HepG2 (cell line): Measurements from ENCODE around the gene BAIAP2L2. TPM values are rescaled to one million over a fixed set of nuclear protein-coding genes. Genes with fewer than 3 reads are reported as not detected.

Experiments
- ATM ChIP-seq: fragments of 450-650 bp; IDR thresholded peaks from 2 replicates; pipeline ENCODE4 v1.7.1; 2017; ENCODE audit warnings: mild to moderate bottlenecking, borderline replicate concordance
- BORCS8-MEF2B ChIP-seq: sonication (generic); formaldehyde crosslinking; IDR thresholded peaks from 2 replicates; pipeline ENCODE4 v1.8.0; 2022; ENCODE audit warnings: mild to moderate bottlenecking, missing genetic modification reagents
- CHD4 ChIP-seq: fragments of 200-600 bp; sonication (generic); IDR thresholded peaks from 2 replicates; pipeline ENCODE4 v1.7.0; 2017; ENCODE audit warnings: mild to moderate bottlenecking, low read length, borderline replicate concordance
- DMAP1 ChIP-seq: IDR thresholded peaks from 2 replicates; pipeline ENCODE4 v1.6.1; 2016
- ERF ChIP-seq: IDR thresholded peaks from 2 replicates; pipeline ENCODE4 v1.6.1; 2018; ENCODE audit warnings: missing biosample characterization, missing genetic modification reagents
- GMEB1 ChIP-seq: sonication (generic); formaldehyde crosslinking; IDR thresholded peaks from 2 replicates; pipeline ENCODE4 v1.5.1; 2020; ENCODE audit warnings: missing genetic modification reagents, mild to moderate bottlenecking, borderline replicate concordance
- IRF2 ChIP-seq: IDR thresholded peaks from 2 replicates; pipeline ENCODE4 v1.6.1; 2018; ENCODE audit warnings: missing genetic modification reagents, missing compliant biosample characterization
- MAFK ChIP-seq, 2 experiments: IDR thresholded peaks in 1 of 2; conservative IDR thresholded peaks in 1 of 2; 2 replicates each; pipeline ENCODE4 v1.6.1; 2011; ENCODE audit warnings: improper control_type of control experiment in 2 of 2, low read length in 2 of 2
- MEIS2 ChIP-seq: sonication (generic); formaldehyde crosslinking; IDR thresholded peaks from 2 replicates; pipeline ENCODE4 v1.9.0; 2021; ENCODE audit warnings: mild to moderate bottlenecking, missing genetic modification reagents
- NFKB2 ChIP-seq: sonication (generic); formaldehyde crosslinking; IDR thresholded peaks from 2 replicates; pipeline ENCODE4 v1.4.0; 2020; ENCODE audit warnings: missing genetic modification reagents, borderline replicate concordance
- RXRB ChIP-seq: IDR thresholded peaks from 2 replicates; pipeline ENCODE4 v1.6.1; 2016; ENCODE audit warnings: borderline replicate concordance, missing genetic modification reagents, missing compliant biosample characterization
- SP5 ChIP-seq: IDR thresholded peaks from 2 replicates; pipeline ENCODE4 v1.6.1; 2016; ENCODE audit warnings: low read depth, borderline replicate concordance
- SRSF9 ChIP-seq: fragments of 200-400 bp; formaldehyde crosslinking; IDR thresholded peaks from 2 replicates; pipeline ENCODE4 v1.6.1; 2018; ENCODE audit warnings: borderline replicate concordance, mild to moderate bottlenecking, low read depth, low read length; ENCODE audit not compliant: insufficient read depth, poor library complexity, severe bottlenecking
- TARDBP ChIP-seq: sonication (generic); formaldehyde crosslinking; IDR thresholded peaks from 2 replicates; pipeline ENCODE4 v1.8.0; 2022; ENCODE audit warnings: mild to moderate bottlenecking, missing genetic modification reagents
- TEAD3 ChIP-seq: optimal IDR thresholded peaks from 2 replicates; pipeline ENCODE3; 2016; ENCODE audit warnings: borderline replicate concordance
- YEATS4 ChIP-seq: sonication (generic); formaldehyde crosslinking; IDR thresholded peaks from 2 replicates; pipeline ENCODE4 v1.4.0; 2020; ENCODE audit warnings: missing genetic modification reagents, borderline replicate concordance
- ZBTB42 ChIP-seq: sonication (generic); formaldehyde crosslinking; IDR thresholded peaks from 2 replicates; pipeline ENCODE4 v1.5.0; 2020; ENCODE audit warnings: mild to moderate bottlenecking, missing genetic modification reagents
- ZKSCAN5 ChIP-seq: sonication (generic); formaldehyde crosslinking; IDR thresholded peaks from 2 replicates; pipeline ENCODE4 v1.5.1; 2020; ENCODE audit warnings: mild to moderate bottlenecking, missing genetic modification reagents
- ZMYM2 ChIP-seq: sonication (generic); formaldehyde crosslinking; IDR thresholded peaks from 2 replicates; pipeline ENCODE4 v1.8.0; 2022; ENCODE audit warnings: mild to moderate bottlenecking, missing genetic modification reagents
- ZNF138 ChIP-seq: sonication (generic); formaldehyde crosslinking; IDR thresholded peaks from 2 replicates; pipeline ENCODE4 v1.5.0; 2020; ENCODE audit warnings: mild to moderate bottlenecking, low read depth, missing genetic modification reagents
- ZNF207 ChIP-seq: fragments of 450-650 bp; IDR thresholded peaks from 2 replicates; pipeline ENCODE4 v1.6.1; 2016; ENCODE audit warnings: antibody characterized with exemption, borderline replicate concordance
- ZNF24 ChIP-seq: fragments of 450-650 bp; IDR thresholded peaks from 2 replicates; pipeline ENCODE4 v1.6.1; 2017; ENCODE audit warnings: antibody characterized with exemption, mild to moderate bottlenecking
- ZNF616 ChIP-seq: sonication (generic); formaldehyde crosslinking; IDR thresholded peaks from 2 replicates; pipeline ENCODE4 v1.5.0; 2020; ENCODE audit warnings: low read depth, mild to moderate bottlenecking, missing genetic modification reagents
- polyA plus RNA-seq, 8 experiments: library from polyadenylated mRNA; depleted of rRNA in 3 of 8; stranded (reverse) in 7 of 8; unstranded in 1 of 8; fragments of >200 nt; fragmentation: Illumina TruSeq in 4 of 8; extraction: Trizol in 4 of 8; gene quantifications; 2 replicates each; pipeline versions ENCODE4 v1.2.1 to v1.2.3, GENCODE V29; 2011 to 2016; ENCODE audit warnings: low read depth in 4 of 8, missing spikeins in 1 of 8, mixed read lengths in 1 of 8; ENCODE audit not compliant: insufficient read depth in 1 of 8
- total RNA-seq, 5 experiments: library from RNA; depleted of rRNA; stranded (reverse); fragments of >200 nt; fragmentation: Illumina TruSeq; extraction: Trizol; gene quantifications; 2 replicates each; pipeline ENCODE4 v1.2.3, GENCODE V29; 2016; ENCODE audit warnings: low read depth in 1 of 5
- TF ChIP-seq, protein P1 (sequence below): sonication (generic); formaldehyde crosslinking; IDR thresholded peaks from 2 replicates; pipeline ENCODE4 v1.4.0; 2020; ENCODE audit warnings: missing genetic modification reagents
- TF ChIP-seq, protein P2 (sequence below): sonication (generic); formaldehyde crosslinking; IDR thresholded peaks from 2 replicates; pipeline ENCODE4 v1.5.1; 2020; ENCODE audit warnings: missing genetic modification reagents, mild to moderate bottlenecking, borderline replicate concordance
- TF ChIP-seq, protein P3 (sequence below): sonication (generic); formaldehyde crosslinking; IDR thresholded peaks from 2 replicates; pipeline ENCODE4 v1.5.1; 2020; ENCODE audit warnings: missing genetic modification reagents, mild to moderate bottlenecking, borderline replicate concordance

The BAIAP2L2 gene
- total and polyA plus RNA-seq, 2 of the 13 experiments (the other 11 are each of a cell fraction or from before 2014, with no cell fraction given) = 4.4 to 7.5 TPM

- TF ChIP-seq GMEB1 (CRISPR knock-in tag) (no peak), ZNF138 (CRISPR knock-in tag) (no peak), SRSF9 (no peak), ZKSCAN5 (CRISPR knock-in tag) (no peak), TARDBP (0 out of 2 replicates have a peak, but pooled peaks have one; percentile 28), CHD4 (no peak), ZMYM2 (no peak), RXRB (CRISPR knock-in tag) (peak; percentile 57), ZNF207 (no peak), NFKB2 (CRISPR knock-in tag) (peak; percentile 69; the same call in 1 of the 2 replicates), ZNF24 (no peak), MAFK (conservative IDR thresholded peaks at IDR 0.05 in 1 of 2, IDR thresholded peaks at IDR 0.05 in 1 of 2; ENCODE audit: low read length in 2 of 2) (no peak), MEIS2 (CRISPR knock-in tag) (peak; percentile 32; the same call in 1 of the 2 replicates), BORCS8-MEF2B (CRISPR knock-in tag) (peak; percentile 20; the same call in 1 of the 2 replicates), SP5 (CRISPR knock-in tag) (peak; percentile 23; the same call in 1 of the 2 replicates), ATM (no peak), YEATS4 (CRISPR knock-in tag) (peak; percentile 74; the same call in 1 of the 2 replicates), IRF2 (CRISPR knock-in tag) (0 out of 2 replicates have a peak, but pooled peaks have one; percentile 27), TEAD3 (no peak), DMAP1 (CRISPR knock-in tag) (peak; percentile 82), ZBTB42 (CRISPR knock-in tag) (no peak), ERF (CRISPR knock-in tag) (peak; percentile 35; the same call in 1 of the 2 replicates), ZNF616 (CRISPR knock-in tag) (no peak)
- TF ChIP-seq, protein P1, sequence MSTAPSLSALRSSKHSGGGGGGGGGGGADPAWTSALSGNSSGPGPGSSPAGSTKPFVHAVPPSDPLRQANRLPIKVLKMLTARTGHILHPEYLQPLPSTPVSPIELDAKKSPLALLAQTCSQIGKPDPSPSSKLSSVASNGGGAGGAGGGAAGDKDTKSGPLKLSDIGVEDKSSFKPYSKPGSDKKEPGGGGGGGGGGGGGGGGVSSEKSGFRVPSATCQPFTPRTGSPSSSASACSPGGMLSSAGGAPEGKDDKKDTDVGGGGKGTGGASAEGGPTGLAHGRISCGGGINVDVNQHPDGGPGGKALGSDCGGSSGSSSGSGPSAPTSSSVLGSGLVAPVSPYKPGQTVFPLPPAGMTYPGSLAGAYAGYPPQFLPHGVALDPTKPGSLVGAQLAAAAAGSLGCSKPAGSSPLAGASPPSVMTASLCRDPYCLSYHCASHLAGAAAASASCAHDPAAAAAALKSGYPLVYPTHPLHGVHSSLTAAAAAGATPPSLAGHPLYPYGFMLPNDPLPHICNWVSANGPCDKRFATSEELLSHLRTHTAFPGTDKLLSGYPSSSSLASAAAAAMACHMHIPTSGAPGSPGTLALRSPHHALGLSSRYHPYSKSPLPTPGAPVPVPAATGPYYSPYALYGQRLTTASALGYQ (CRISPR knock-in tag) = no peak
- TF ChIP-seq, protein P2, sequence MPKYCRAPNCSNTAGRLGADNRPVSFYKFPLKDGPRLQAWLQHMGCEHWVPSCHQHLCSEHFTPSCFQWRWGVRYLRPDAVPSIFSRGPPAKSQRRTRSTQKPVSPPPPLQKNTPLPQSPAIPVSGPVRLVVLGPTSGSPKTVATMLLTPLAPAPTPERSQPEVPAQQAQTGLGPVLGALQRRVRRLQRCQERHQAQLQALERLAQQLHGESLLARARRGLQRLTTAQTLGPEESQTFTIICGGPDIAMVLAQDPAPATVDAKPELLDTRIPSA (CRISPR knock-in tag) = no peak
- TF ChIP-seq, protein P3, sequence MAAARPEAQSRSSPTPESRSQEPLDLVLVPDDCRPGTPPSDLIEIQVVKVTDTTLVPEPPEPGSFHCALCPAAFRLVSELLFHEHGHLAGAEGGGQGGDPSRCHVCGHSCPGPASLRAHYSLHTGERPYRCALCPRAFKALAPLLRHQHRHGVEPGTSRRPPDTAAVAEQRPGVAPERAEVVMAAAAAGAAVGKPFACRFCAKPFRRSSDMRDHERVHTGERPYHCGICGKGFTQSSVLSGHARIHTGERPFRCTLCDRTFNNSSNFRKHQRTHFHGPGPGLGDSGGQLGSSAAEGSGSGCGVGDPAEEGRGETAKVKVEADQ (CRISPR knock-in tag) = no peak
Measured at GRCh38 chr22:38110008-38110862, at the start of gene BAIAP2L2 (continued).
